ENCODE results near the gene HORMAD2.
"Not testable (repeated sequence)": the region's sequence is repeated elsewhere in the genome, so short reads cannot be mapped to it uniquely, and the experiment has no call there.

HORMAD2 gene

GRCh38 chr22:30057375-30057774 lies 22.9 kb upstream of the HORMAD2 start:
- DNase-seq: no peak

GRCh38 chr22:30059346-30060020 lies 20.8 kb upstream of the HORMAD2 start:
- DNase-seq: not testable (repeated sequence)

GRCh38 chr22:30061094-30061493 lies 19.2 kb upstream of the HORMAD2 start:
- not testable (repeated sequence) for DNase-seq

- no peak for DNase-seq
Observed at GRCh38 chr22:30062259-30062658, 18.0 kb upstream of the HORMAD2 start.

- no peak for DNase-seq
Observed at GRCh38 chr22:30062950-30063349, 17.3 kb upstream of the HORMAD2 start.

- DNase-seq: no peak
Observed at GRCh38 chr22:30064172-30064571, 16.1 kb upstream of the HORMAD2 start.

- DNase-seq: no peak
Observed at GRCh38 chr22:30073743-30074142, 6.5 kb upstream of the HORMAD2 start.

- no peak for DNase-seq
Observed at GRCh38 chr22:30074147-30074546, 6.1 kb upstream of the HORMAD2 start.

GRCh38 chr22:30074994-30075393 lies 5.3 kb upstream of the HORMAD2 start:
- no peak for DNase-seq

- no peak for DNase-seq
Observed at GRCh38 chr22:30077279-30077880, 2.9 kb upstream of the HORMAD2 start.

- peak; percentile 31 for DNase-seq
Observed at GRCh38 chr22:30078320-30079311, 1.6 kb upstream of the HORMAD2 start.

- DNase-seq: no peak
Observed at GRCh38 chr22:30080805-30081204, 541 bp downstream of the HORMAD2 start.

GRCh38 chr22:30086496-30086895 lies 6.2 kb downstream of the HORMAD2 start:
- DNase-seq: no peak

- not testable (repeated sequence) for DNase-seq
Observed at GRCh38 chr22:30087037-30087436, 6.8 kb downstream of the HORMAD2 start.

GRCh38 chr22:30087611-30088010 lies 7.3 kb downstream of the HORMAD2 start:
- DNase-seq: no peak

- no peak for DNase-seq
Observed at GRCh38 chr22:30088468-30088867, 8.2 kb downstream of the HORMAD2 start.

- no peak for DNase-seq
Observed at GRCh38 chr22:30089655-30089974, 9.4 kb downstream of the HORMAD2 start.

GRCh38 chr22:30092686-30093085 lies 12.4 kb downstream of the HORMAD2 start:
- no peak for DNase-seq

- DNase-seq: no peak
Observed at GRCh38 chr22:30094804-30095203, 14.5 kb downstream of the HORMAD2 start.

- DNase-seq: no peak
Observed at GRCh38 chr22:30097861-30098260, 17.6 kb downstream of the HORMAD2 start.

- not testable (repeated sequence) for DNase-seq
Observed at GRCh38 chr22:30100770-30101169, 20.5 kb downstream of the HORMAD2 start.

GRCh38 chr22:30104501-30105156 lies 24.4 kb downstream of the HORMAD2 start:
- peak; percentile 37 for DNase-seq

GRCh38 chr22:30105483-30105882 lies 25.2 kb downstream of the HORMAD2 start:
- DNase-seq: no peak
